HEK293 (cell line): Measurements from ENCODE around the gene TIGD3.

Experiments
- CTCF ChIA-PET: fragments of 350-600 bp; formaldehyde crosslinking; extraction: SDS; loops from one replicate; lab custom pipeline; 2021; ENCODE audit warnings: antibody characterized with exemption; lab: Yijun Ruan, JAX
- POLR2A ChIA-PET: fragments of 300-600 bp; formaldehyde crosslinking; extraction: SDS; loops from one replicate; lab custom pipeline; 2020; ENCODE audit warnings: antibody characterized with exemption, inconsistent platforms; lab: Yijun Ruan, JAX
- H3K27ac ChIP-seq: fragments of 200-500 bp; sonication (Bioruptor generic); 2 replicates; pipeline ENCODE4 v1.5.1; 2014; ENCODE audit warnings: low read depth, low read length, control low read depth, inconsistent platforms; ENCODE audit errors: extremely low read depth
- H3K36me3 ChIP-seq, 2 experiments: fragments of 200-500 bp in 1 of 2; sonication (Bioruptor generic) in 1 of 2; 1 replicate in 1 of 2; 2 replicates in 1 of 2; pipeline ENCODE4 v1.5.1; 2014 to 2017; ENCODE audit warnings: inconsistent platforms in 2 of 2, low read length in 2 of 2; ENCODE audit not compliant: control insufficient read depth in 2 of 2, insufficient read depth in 1 of 2
- H3K4me1 ChIP-seq: fragments of 200-500 bp; sonication (Bioruptor generic); 2 replicates; pipeline ENCODE4 v1.5.1; 2014; ENCODE audit warnings: mild to moderate bottlenecking, low read length, inconsistent platforms; ENCODE audit not compliant: control insufficient read depth, insufficient read depth
- H3K4me3 ChIP-seq: 2 replicates; pipeline ENCODE4 v1.5.1; 2011; ENCODE audit warnings: low read depth, mild to moderate bottlenecking, control low read depth, low read length, moderate library complexity
- H3K9me3 ChIP-seq: fragments of 200-500 bp; sonication (Bioruptor generic); 2 replicates; pipeline ENCODE4 v1.5.1; 2014; ENCODE audit warnings: low read depth, low read length, inconsistent platforms; ENCODE audit not compliant: control insufficient read depth, insufficient read depth
- CTCF ChIP-seq: fragments of 450-650 bp; formaldehyde crosslinking; IDR thresholded peaks from 2 replicates; pipeline ENCODE4 v1.5.1; 2016; ENCODE audit warnings: missing biosample characterization, missing genetic modification characterization
- INSM2 ChIP-seq: fragments of 450-650 bp; formaldehyde crosslinking; IDR thresholded peaks from 2 replicates; pipeline ENCODE4 v1.5.1; 2016; ENCODE audit warnings: missing biosample characterization, missing genetic modification characterization
- KLF7 ChIP-seq: fragments of 450-650 bp; formaldehyde crosslinking; IDR thresholded peaks from 2 replicates; pipeline ENCODE4 v1.5.1; 2016; ENCODE audit warnings: missing biosample characterization, missing genetic modification characterization, borderline replicate concordance
- PATZ1 ChIP-seq: fragments of 450-650 bp; formaldehyde crosslinking; IDR thresholded peaks from 2 replicates; pipeline ENCODE4 v1.5.1; 2016; ENCODE audit warnings: missing biosample characterization, missing genetic modification characterization
- TCF7L2 ChIP-seq: IDR thresholded peaks from 2 replicates; pipeline ENCODE4 v1.6.1; 2011; ENCODE audit warnings: low read depth, mild to moderate bottlenecking, inconsistent platforms, low read length, moderate library complexity, borderline replicate concordance
- ZBTB1 ChIP-seq: fragments of 450-650 bp; formaldehyde crosslinking; IDR thresholded peaks from 2 replicates; pipeline ENCODE4 v1.5.1; 2016; ENCODE audit warnings: missing biosample characterization, missing genetic modification characterization
- ZFP3 ChIP-seq: fragments of 450-650 bp; formaldehyde crosslinking; IDR thresholded peaks from 2 replicates; pipeline ENCODE4 v1.5.1; 2016; ENCODE audit warnings: low read depth, missing biosample characterization, missing genetic modification characterization
- ZFP37 ChIP-seq: fragments of 450-650 bp; formaldehyde crosslinking; IDR thresholded peaks from 2 replicates; pipeline ENCODE4 v1.5.1; 2016; ENCODE audit warnings: missing biosample characterization, missing genetic modification characterization
- ZNF132 ChIP-seq: fragments of 450-650 bp; formaldehyde crosslinking; IDR thresholded peaks from 2 replicates; pipeline ENCODE4 v1.5.1; 2017; ENCODE audit warnings: missing biosample characterization, missing genetic modification characterization, borderline replicate concordance
- ZNF184 ChIP-seq: fragments of 450-650 bp; IDR thresholded peaks from 2 replicates; pipeline ENCODE4 v1.5.1; 2018; ENCODE audit warnings: missing biosample characterization, mild to moderate bottlenecking, missing genetic modification characterization
- ZNF26 ChIP-seq: fragments of 450-650 bp; formaldehyde crosslinking; IDR thresholded peaks from 2 replicates; pipeline ENCODE4 v1.5.1; 2016; ENCODE audit warnings: missing biosample characterization, missing genetic modification characterization
- ZNF548 ChIP-seq: fragments of 450-650 bp; formaldehyde crosslinking; IDR thresholded peaks from 2 replicates; pipeline ENCODE4 v1.5.1; 2016; ENCODE audit warnings: missing biosample characterization, missing genetic modification characterization
- ZNF639 ChIP-seq: fragments of 450-650 bp; formaldehyde crosslinking; IDR thresholded peaks from 2 replicates; pipeline ENCODE4 v1.5.1; 2016; ENCODE audit warnings: missing biosample characterization, missing genetic modification characterization
- ZNF704 ChIP-seq: fragments of 450-650 bp; formaldehyde crosslinking; IDR thresholded peaks from 2 replicates; pipeline ENCODE4 v1.5.1; 2016; ENCODE audit warnings: missing biosample characterization, missing genetic modification characterization
- ZNF791 ChIP-seq: fragments of 450-650 bp; formaldehyde crosslinking; IDR thresholded peaks from 2 replicates; pipeline ENCODE4 v1.5.1; 2016; ENCODE audit warnings: missing biosample characterization, missing genetic modification characterization
- ZNF830 ChIP-seq: fragments of 450-650 bp; IDR thresholded peaks from 2 replicates; pipeline ENCODE4 v1.5.0; 2018; ENCODE audit warnings: missing biosample characterization, missing genetic modification characterization, low read depth, mild to moderate bottlenecking, moderate library complexity
- ZNF837 ChIP-seq: fragments of 450-650 bp; formaldehyde crosslinking; IDR thresholded peaks from 2 replicates; pipeline ENCODE4 v1.5.1; 2016; ENCODE audit warnings: missing biosample characterization, missing genetic modification characterization

The TIGD3 gene

GRCh38 chr11:65311170-65311678 is 43.3 kb upstream of the TIGD3 start:
- POLR2A ChIA-PET = interaction anchor here (0.7 to 1.7 kb wide), 7 partner anchors 16 to 108 kb away, joined by 3 to 6 read pairs (median 4); partner anchors contain the start of gene DPF2
- TF ChIP-seq ZNF830 (no peak), ZNF26 (tag by site-specific recombination) (no peak), ZNF837 (tag by site-specific recombination) (no peak), INSM2 (tag by site-specific recombination) (no peak), ZNF184 (no peak), ZFP37 (tag by site-specific recombination) (no peak), ZNF132 (tag by site-specific recombination) (no peak), ZNF548 (no peak), ZBTB1 (tag by site-specific recombination) (no peak), ZNF639 (tag by site-specific recombination) (no peak), CTCF (tag by site-specific recombination) (no peak), PATZ1 (tag by site-specific recombination) (no peak), ZNF791 (no peak), ZFP3 (tag by site-specific recombination) (no peak), KLF7 (tag by site-specific recombination) (no peak), TCF7L2 (no peak), ZNF704 (tag by site-specific recombination) (no peak)
- TF ChIP-seq, all 188 proteins: peak for 0
- H3K4me1 ChIP-seq = no peaks in the 10 kb centered on the region

More at GRCh38 chr11:65311170-65311678, 43.3 kb upstream of the TIGD3 start:
- CTCF ChIA-PET = interaction anchor here (1.1 to 1.9 kb wide), 3 partner anchors 19 to 36 kb away, joined by 3 to 8 read pairs (median 7); no protein-coding TSS in a partner anchor
- Histone ChIP-seq H3K9me3 (no peaks in the 10 kb centered on the region), H3K36me3 (no peaks in the 10 kb centered on the region; a peak in 1 of 3 replicates), H3K4me3 (no peak overlapping the region), H3K27ac (no peak overlapping the region)
